ENCODE measurements around the gene CNPY3.

DNA sequence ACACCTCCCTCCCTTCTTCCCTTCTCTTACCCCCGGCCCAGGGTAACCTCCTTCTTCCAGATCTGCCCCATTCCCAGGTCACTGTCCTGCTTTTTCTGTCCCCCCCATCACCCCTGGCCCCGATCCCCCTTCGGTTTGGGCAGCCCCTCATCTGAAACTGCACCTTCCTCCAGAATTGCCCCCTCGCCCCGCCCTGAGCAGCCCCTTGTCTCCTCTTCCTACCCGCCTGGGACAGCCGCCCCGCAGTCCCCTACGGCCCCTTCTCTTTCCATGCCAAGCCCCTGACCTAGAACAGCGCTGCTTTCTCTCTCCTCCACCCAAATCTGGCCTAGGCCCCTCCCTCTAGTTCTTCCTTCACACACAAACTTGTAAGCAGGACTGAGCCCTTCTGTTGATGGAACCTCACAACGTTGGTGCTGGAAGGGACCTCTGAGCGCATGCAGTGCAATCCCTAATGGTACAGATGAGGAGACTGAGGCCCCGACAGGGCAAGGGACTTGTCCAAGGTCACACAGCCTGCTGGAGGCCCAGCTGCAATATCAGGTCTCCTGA lies 55.7 kb downstream of the CNPY3 start:
- TF ChIP-seq, protein P1, sequence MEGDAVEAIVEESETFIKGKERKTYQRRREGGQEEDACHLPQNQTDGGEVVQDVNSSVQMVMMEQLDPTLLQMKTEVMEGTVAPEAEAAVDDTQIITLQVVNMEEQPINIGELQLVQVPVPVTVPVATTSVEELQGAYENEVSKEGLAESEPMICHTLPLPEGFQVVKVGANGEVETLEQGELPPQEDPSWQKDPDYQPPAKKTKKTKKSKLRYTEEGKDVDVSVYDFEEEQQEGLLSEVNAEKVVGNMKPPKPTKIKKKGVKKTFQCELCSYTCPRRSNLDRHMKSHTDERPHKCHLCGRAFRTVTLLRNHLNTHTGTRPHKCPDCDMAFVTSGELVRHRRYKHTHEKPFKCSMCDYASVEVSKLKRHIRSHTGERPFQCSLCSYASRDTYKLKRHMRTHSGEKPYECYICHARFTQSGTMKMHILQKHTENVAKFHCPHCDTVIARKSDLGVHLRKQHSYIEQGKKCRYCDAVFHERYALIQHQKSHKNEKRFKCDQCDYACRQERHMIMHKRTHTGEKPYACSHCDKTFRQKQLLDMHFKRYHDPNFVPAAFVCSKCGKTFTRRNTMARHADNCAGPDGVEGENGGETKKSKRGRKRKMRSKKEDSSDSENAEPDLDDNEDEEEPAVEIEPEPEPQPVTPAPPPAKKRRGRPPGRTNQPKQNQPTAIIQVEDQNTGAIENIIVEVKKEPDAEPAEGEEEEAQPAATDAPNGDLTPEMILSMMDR (IDR thresholded peaks at IDR 0.05), result no peak
- no peak for TF ChIP-seq EZH2phosphoT487 (IDR thresholded peaks at IDR 0.05)
- no peak for TF ChIP-seq EZH2 (IDR thresholded peaks at IDR 0.05)

All from neural progenitor cell (in vitro differentiated cells).